CD4-positive, CD25-positive, alpha-beta regulatory T cell (primary cell): ENCODE data around the gene FAM118B. TPM values are rescaled to one million over a fixed set of nuclear protein-coding genes. Genes with fewer than 3 reads are reported as not detected.

ENCODE experiments used
- ATAC-seq, 2 donors: fragments of 150-1000 bp; cut with Tn5 transposase; one replicate each; pipeline ENCODE4 v1.10.0; 2021; ENCODE audit warnings: low read depth in 2 of 2, moderate number of reproducible peaks in 2 of 2, moderate library complexity in 1 of 2
- DNase-seq, 3 donors: peaks; one replicate each; pipeline versions ENCODE4 v3.0.0 to v3.0.0-alpha.2; 2012 to 2022; ENCODE audit warnings: mixed read lengths in 1 of 3
- H3K27ac ChIP-seq: one replicate; pipeline ENCODE4 v1.7.0; 2013; ENCODE audit warnings: mild to moderate bottlenecking, low read length; ENCODE audit not compliant: insufficient read depth, poor library complexity, severe bottlenecking
- H3K27me3 ChIP-seq: one replicate; pipeline ENCODE4 v1.7.0; 2013; ENCODE audit warnings: low read length; ENCODE audit not compliant: control insufficient read depth, insufficient read depth
- H3K36me3 ChIP-seq: one replicate; pipeline ENCODE4 v1.7.0; 2013; ENCODE audit warnings: mild to moderate bottlenecking, low read length, moderate library complexity; ENCODE audit not compliant: control insufficient read depth, insufficient read depth
- H3K4me1 ChIP-seq: 2 replicates; pipeline ENCODE4 v1.7.0; 2013; ENCODE audit warnings: mild to moderate bottlenecking, low read length; ENCODE audit not compliant: insufficient read depth, control insufficient read depth, poor library complexity, severe bottlenecking
- H3K4me3 ChIP-seq: one replicate; pipeline ENCODE4 v1.7.0; 2013; ENCODE audit warnings: low read depth, mild to moderate bottlenecking, low read length, moderate library complexity
- H3K9me3 ChIP-seq, 2 experiments: 1 replicate in 1 of 2; 2 replicates in 1 of 2; pipeline ENCODE4 v1.7.0; 2013; ENCODE audit warnings: low read length in 2 of 2, mild to moderate bottlenecking in 1 of 2, moderate library complexity in 1 of 2; ENCODE audit not compliant: control insufficient read depth in 2 of 2
- H3K27ac Mint-ChIP-seq, 3 donors: one replicate each; pipeline ENCODE4 v1.8.0; 2020 to 2022; ENCODE audit warnings: mild to moderate bottlenecking in 3 of 3, mixed read lengths in 3 of 3, moderate library complexity in 2 of 3
- H3K27me3 Mint-ChIP-seq: one replicate; pipeline ENCODE4 v1.8.0; 2022; ENCODE audit warnings: mild to moderate bottlenecking, mixed read lengths
- H3K36me3 Mint-ChIP-seq: one replicate; pipeline ENCODE4 v1.8.0; 2020; ENCODE audit warnings: mixed read lengths
- H3K4me1 Mint-ChIP-seq, 4 donors: one replicate each; pipeline ENCODE4 v1.8.0; 2020 to 2022; ENCODE audit warnings: mixed read lengths in 4 of 4, mild to moderate bottlenecking in 1 of 4
- H3K4me3 Mint-ChIP-seq, 4 donors: one replicate each; pipeline ENCODE4 v1.8.0; 2020 to 2022; ENCODE audit warnings: mild to moderate bottlenecking in 4 of 4, mixed read lengths in 4 of 4, moderate library complexity in 3 of 4
- H3K9me3 Mint-ChIP-seq, 7 donors: one replicate each; pipeline ENCODE4 v1.8.0; 2020 to 2022; ENCODE audit warnings: mixed read lengths in 7 of 7, mild to moderate bottlenecking in 3 of 7, moderate library complexity in 2 of 7
- polyA plus RNA-seq, 4 donors: library from polyadenylated mRNA; unstranded; fragments of 300-500 nt; fragmentation: Illumina TruSeq; gene quantifications; one replicate each; pipeline ENCODE4 v1.2.3, GENCODE V29; 2021
- total RNA-seq: library from RNA; stranded (reverse); gene quantifications from one replicate; pipeline ENCODE4 v1.2.3, GENCODE V29; 2022

Gene FAM118B
- total and polyA plus RNA-seq, 5 donors from 2014 or later, result 4.4 to 17.0 (median 16.7) TPM

GRCh38 chr11:126281245-126281644 is 69.7 kb downstream of the FAM118B start:
- Histone ChIP-seq H3K27ac (no peak overlapping the region), H3K4me1 (peaks cover 29% of the 10 kb centered on the region), H3K36me3 (no peaks in the 10 kb centered on the region), H3K4me3 (no peak overlapping the region), H3K27me3 (no peaks in the 10 kb centered on the region), H3K9me3 (no peaks in the 10 kb centered on the region)
- peaks cover 6 to 52% (median 22%) of the 10 kb centered on the region in 4 donors for H3K4me1 Mint-ChIP-seq
- H3K27me3 Mint-ChIP-seq, result no peaks in the 10 kb centered on the region
- peaks cover 0 to 1% (median 0%) of the 10 kb centered on the region in 7 donors for H3K9me3 Mint-ChIP-seq
- ATAC-seq, result no peak
- no peak for DNase-seq
- peak overlapping the region; percentile 38 to 99 (median 97) for H3K27ac Mint-ChIP-seq
- H3K4me3 Mint-ChIP-seq, result peak overlapping the region; percentile 92 to 93 (median 92)
- H3K36me3 Mint-ChIP-seq, result peaks cover 9% of the 10 kb centered on the region

GRCh38 chr11:126281666-126282175 is 70.1 kb downstream of the FAM118B start:
- peak overlapping the region; percentile 92 to 93 (median 92) for H3K4me3 Mint-ChIP-seq
- Histone ChIP-seq H3K27me3 (no peaks in the 10 kb centered on the region), H3K36me3 (no peaks in the 10 kb centered on the region), H3K9me3 (no peaks in the 10 kb centered on the region), H3K4me1 (peaks cover 29% of the 10 kb centered on the region), H3K4me3 (no peak overlapping the region), H3K27ac (peak overlapping the region; percentile 11)
- no peaks in the 10 kb centered on the region for H3K27me3 Mint-ChIP-seq
- peaks cover 6 to 56% (median 23%) of the 10 kb centered on the region in 4 donors for H3K4me1 Mint-ChIP-seq
- H3K9me3 Mint-ChIP-seq, result peaks cover 0 to 1% (median 0%) of the 10 kb centered on the region in 7 donors
- no peak for ATAC-seq
- H3K27ac Mint-ChIP-seq, result peak overlapping the region; percentile 91 to 99 (median 97)
- H3K36me3 Mint-ChIP-seq, result peaks cover 10% of the 10 kb centered on the region
- DNase-seq, result no peak

GRCh38 chr11:126282361-126282735 is 70.8 kb downstream of the FAM118B start:
- no peaks in the 10 kb centered on the region for H3K36me3 ChIP-seq
- H3K4me1 ChIP-seq, result peaks cover 29% of the 10 kb centered on the region
- peak overlapping the region; percentile 91 to 99 (median 97) for H3K27ac Mint-ChIP-seq
- H3K27ac ChIP-seq, result peak overlapping the region; percentile 87
- peaks cover 11% of the 10 kb centered on the region for H3K36me3 Mint-ChIP-seq
- no peaks in the 10 kb centered on the region for H3K9me3 ChIP-seq
- H3K4me3 Mint-ChIP-seq, result peak overlapping the region; percentile 92 to 93 (median 92)
- peak; percentile 21 to 62 (median 46) for DNase-seq
- peak overlapping the region; percentile 69 for H3K4me3 ChIP-seq
- ATAC-seq, result peak; percentile 25 to 33
- H3K27me3 ChIP-seq, result no peaks in the 10 kb centered on the region
- peaks cover 0 to 1% (median 0%) of the 10 kb centered on the region in 7 donors for H3K9me3 Mint-ChIP-seq
- H3K4me1 Mint-ChIP-seq, result peaks cover 6 to 59% (median 27%) of the 10 kb centered on the region in 4 donors
- no peaks in the 10 kb centered on the region for H3K27me3 Mint-ChIP-seq

GRCh38 chr11:126282736-126283591 is 71.4 kb downstream of the FAM118B start, which contains the start of gene TIRAP:
Gene TIRAP (plus strand): TSS chr11:126283093. CDS start chr11:126290895, 7,802 bp downstream.
- Histone ChIP-seq H3K27me3 (no peaks in the 10 kb centered on the region), H3K36me3 (no peaks in the 10 kb centered on the region), H3K4me3 (peak within 1 kb of the TSS; percentile 96), H3K4me1 (peaks cover 29% of the 10 kb centered on the region), H3K9me3 (no peaks in the 10 kb centered on the region), H3K27ac (peak within 1 kb of the TSS; percentile 87)
- H3K4me3 Mint-ChIP-seq, result peak within 1 kb of the TSS; percentile 92 to 96 (median 92)
- peak; percentile 47 to 81 (median 78) for DNase-seq
- ATAC-seq, result peak; percentile 67 to 71
- no peaks in the 10 kb centered on the region for H3K27me3 Mint-ChIP-seq
- peak within 1 kb of the TSS; percentile 98 to 99 (median 99) for H3K27ac Mint-ChIP-seq
- peaks cover 6% of the 10 kb centered on the region for H3K36me3 Mint-ChIP-seq
- peaks cover 0 to 1% (median 0%) of the 10 kb centered on the region in 7 donors for H3K9me3 Mint-ChIP-seq
- peaks cover 6 to 59% (median 27%) of the 10 kb centered on the region in 4 donors for H3K4me1 Mint-ChIP-seq

- H3K27me3 Mint-ChIP-seq, result no peaks in the 10 kb centered on the region
- H3K4me1 Mint-ChIP-seq, result peaks cover 6 to 60% (median 29%) of the 10 kb centered on the region in 4 donors
- H3K4me3 Mint-ChIP-seq, result peak overlapping the region; percentile 90 to 96 (median 92)
- H3K4me3 ChIP-seq, result peak overlapping the region; percentile 96
- peak overlapping the region; percentile 86 to 94 (median 88) for H3K27ac Mint-ChIP-seq
- no peaks in the 10 kb centered on the region for H3K9me3 ChIP-seq
- H3K36me3 Mint-ChIP-seq, result peaks cover 11% of the 10 kb centered on the region
- H3K27ac ChIP-seq, result peak overlapping the region; percentile 33
- DNase-seq (peak; percentile 72 to 81 (median 80)), ATAC-seq (peak; percentile 57 to 58)
- peaks cover 29% of the 10 kb centered on the region for H3K4me1 ChIP-seq
- H3K27me3 ChIP-seq, result no peaks in the 10 kb centered on the region
- H3K36me3 ChIP-seq, result peaks cover 10% of the 10 kb centered on the region
- peaks cover 0 to 1% (median 0%) of the 10 kb centered on the region in 7 donors for H3K9me3 Mint-ChIP-seq
These were observed 73.2 kb downstream of the FAM118B start for GRCh38 chr11:126284829-126285228.

GRCh38 chr11:126288237-126288636 is 76.7 kb downstream of the FAM118B start:
- ATAC-seq, result no peak
- no peaks in the 10 kb centered on the region for H3K27me3 ChIP-seq
- no peak overlapping the region for H3K27ac ChIP-seq
- Mint-ChIP-seq H3K27ac (peak overlapping the region in 1 of 3 donors; percentile 77), H3K36me3 (peaks cover 29% of the 10 kb centered on the region), H3K9me3 (peaks cover 0 to 1% (median 0%) of the 10 kb centered on the region in 7 donors), H3K27me3 (no peaks in the 10 kb centered on the region), H3K4me1 (peaks cover 6 to 37% (median 24%) of the 10 kb centered on the region in 4 donors), H3K4me3 (no peak overlapping the region)
- no peaks in the 10 kb centered on the region for H3K9me3 ChIP-seq
- DNase-seq, result no peak
- H3K4me3 ChIP-seq, result no peak overlapping the region
- H3K4me1 ChIP-seq, result peaks cover 20% of the 10 kb centered on the region
- peaks cover 41% of the 10 kb centered on the region for H3K36me3 ChIP-seq

GRCh38 chr11:126290887-126291286 is 79.3 kb downstream of the FAM118B start:
- H3K4me3 Mint-ChIP-seq, result no peak overlapping the region
- H3K27ac ChIP-seq, result no peak overlapping the region
- H3K9me3 Mint-ChIP-seq, result peaks cover 0 to 1% (median 0%) of the 10 kb centered on the region in 7 donors
- DNase-seq, result no peak
- peaks cover 38% of the 10 kb centered on the region for H3K36me3 Mint-ChIP-seq
- peaks cover 49% of the 10 kb centered on the region for H3K36me3 ChIP-seq
- peaks cover 0 to 25% (median 14%) of the 10 kb centered on the region in 4 donors for H3K4me1 Mint-ChIP-seq
- no peaks in the 10 kb centered on the region for H3K9me3 ChIP-seq
- no peak overlapping the region for H3K27ac Mint-ChIP-seq
- no peaks in the 10 kb centered on the region for H3K4me1 ChIP-seq
- H3K27me3 ChIP-seq, result no peaks in the 10 kb centered on the region
- no peak overlapping the region for H3K4me3 ChIP-seq
- no peak for ATAC-seq
- no peaks in the 10 kb centered on the region for H3K27me3 Mint-ChIP-seq
